H1 (cell line): Measurements from ENCODE around the gene AP1S3.

Source experiments
- BACH1 ChIP-seq: IDR thresholded peaks from 2 replicates; pipeline ENCODE4 v1.6.1; 2012; ENCODE audit warnings: low read length, improper control_type of control experiment
- EZH2 ChIP-seq: fragments of 200-600 bp; sonication (generic); IDR thresholded peaks from 2 replicates; pipeline ENCODE4 v1.7.1; 2012; ENCODE audit warnings: low read depth, mild to moderate bottlenecking, moderate library complexity, low read length, inconsistent platforms; ENCODE audit not compliant: severe bottlenecking
- GABPA ChIP-seq: IDR thresholded peaks from 2 replicates; pipeline ENCODE4 v1.6.1; 2011; ENCODE audit warnings: mild to moderate bottlenecking, low read length, moderate library complexity, borderline replicate concordance; ENCODE audit not compliant: insufficient read depth
- PHF8 ChIP-seq: fragments of 200-600 bp; sonication (generic); conservative IDR thresholded peaks from 2 replicates; pipeline ENCODE4 v1.7.1; 2012; ENCODE audit warnings: low read depth, mild to moderate bottlenecking, inconsistent platforms, low read length, moderate library complexity
- POLR2A ChIP-seq, 2 experiments: IDR thresholded peaks; 1 replicate in 1 of 2; 2 replicates in 1 of 2; pipeline ENCODE4 v1.6.1; 2011; ENCODE audit warnings: low read depth in 2 of 2, low read length in 2 of 2, mild to moderate bottlenecking in 2 of 2; ENCODE audit errors: control extremely low read depth in 1 of 2
- POLR2AphosphoS5 ChIP-seq: IDR thresholded peaks from 2 replicates; pipeline ENCODE4 v1.6.1; 2011; ENCODE audit warnings: low read depth, low read length
- RAD21 ChIP-seq, 2 experiments: IDR thresholded peaks in 1 of 2; conservative IDR thresholded peaks in 1 of 2; 2 replicates each; pipeline ENCODE4 v1.6.1; 2011; ENCODE audit warnings: low read depth in 2 of 2, low read length in 2 of 2, improper control_type of control experiment in 1 of 2, inconsistent platforms in 1 of 2, mild to moderate bottlenecking in 1 of 2, moderate library complexity in 1 of 2
- TAF1 ChIP-seq: IDR thresholded peaks from 2 replicates; pipeline ENCODE4 v1.6.1; 2011; ENCODE audit warnings: mild to moderate bottlenecking, low read depth, low read length
- TBP ChIP-seq: IDR thresholded peaks from 2 replicates; pipeline ENCODE4 v1.6.1; 2011; ENCODE audit warnings: low read depth, low read length, improper control_type of control experiment
- YY1 ChIP-seq: IDR thresholded peaks from 2 replicates; pipeline ENCODE4 v1.6.1; 2011; ENCODE audit warnings: low read depth, mild to moderate bottlenecking, low read length
- ZNF274 ChIP-seq: IDR thresholded peaks from 2 replicates; pipeline ENCODE4 v1.7.0; 2012; ENCODE audit warnings: low read length, borderline replicate concordance; ENCODE audit errors: extremely low read depth
- TF ChIP-seq, protein P1 (sequence below), 3 experiments: IDR thresholded peaks; 1 replicate in 2 of 3; 2 replicates in 1 of 3; pipeline versions ENCODE4 v1.5.1 to v1.6.1; 2011; ENCODE audit warnings: low read length in 3 of 3, mild to moderate bottlenecking in 3 of 3, inconsistent platforms in 2 of 3, low read depth in 1 of 3, moderate library complexity in 1 of 3; ENCODE audit not compliant: insufficient read depth in 1 of 3; ENCODE audit errors: control extremely low read depth in 1 of 3
- TF ChIP-seq, protein P2 (sequence below): IDR thresholded peaks from 2 replicates; pipeline ENCODE4 v1.6.1; 2012; ENCODE audit warnings: low read length, inconsistent platforms
- TF ChIP-seq, protein P3 (sequence below): IDR thresholded peaks from 2 replicates; pipeline ENCODE4 v1.6.1; 2012; ENCODE audit warnings: inconsistent platforms

DNA sequence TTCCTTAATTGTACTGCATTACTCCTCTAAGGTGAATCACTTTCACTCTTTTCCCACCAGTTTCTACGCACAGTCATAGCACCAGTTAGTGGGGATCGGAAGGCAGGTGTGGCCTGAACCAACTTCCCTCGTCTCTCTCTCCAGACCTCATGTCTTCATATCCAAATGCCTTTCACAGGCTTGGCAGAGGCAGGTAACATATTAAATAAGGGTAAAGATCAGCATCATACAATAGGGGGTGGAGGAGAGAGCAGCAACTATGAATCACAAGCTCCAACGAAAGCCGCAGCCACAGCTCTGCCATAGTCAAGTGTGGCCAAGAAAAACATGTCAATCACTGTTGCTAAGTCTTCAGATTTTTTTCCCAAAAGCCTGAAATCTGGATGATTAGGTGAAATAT is 40.3 kb downstream of the AP1S3 start:
- TF ChIP-seq, protein P1, sequence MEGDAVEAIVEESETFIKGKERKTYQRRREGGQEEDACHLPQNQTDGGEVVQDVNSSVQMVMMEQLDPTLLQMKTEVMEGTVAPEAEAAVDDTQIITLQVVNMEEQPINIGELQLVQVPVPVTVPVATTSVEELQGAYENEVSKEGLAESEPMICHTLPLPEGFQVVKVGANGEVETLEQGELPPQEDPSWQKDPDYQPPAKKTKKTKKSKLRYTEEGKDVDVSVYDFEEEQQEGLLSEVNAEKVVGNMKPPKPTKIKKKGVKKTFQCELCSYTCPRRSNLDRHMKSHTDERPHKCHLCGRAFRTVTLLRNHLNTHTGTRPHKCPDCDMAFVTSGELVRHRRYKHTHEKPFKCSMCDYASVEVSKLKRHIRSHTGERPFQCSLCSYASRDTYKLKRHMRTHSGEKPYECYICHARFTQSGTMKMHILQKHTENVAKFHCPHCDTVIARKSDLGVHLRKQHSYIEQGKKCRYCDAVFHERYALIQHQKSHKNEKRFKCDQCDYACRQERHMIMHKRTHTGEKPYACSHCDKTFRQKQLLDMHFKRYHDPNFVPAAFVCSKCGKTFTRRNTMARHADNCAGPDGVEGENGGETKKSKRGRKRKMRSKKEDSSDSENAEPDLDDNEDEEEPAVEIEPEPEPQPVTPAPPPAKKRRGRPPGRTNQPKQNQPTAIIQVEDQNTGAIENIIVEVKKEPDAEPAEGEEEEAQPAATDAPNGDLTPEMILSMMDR (IDR thresholded peaks at IDR 0.05; ENCODE audit: control extremely low read depth in 1 of 3, insufficient read depth in 1 of 3, low read depth in 1 of 3, low read length in 3 of 3): no peak
- TF ChIP-seq PHF8: no peak
- TF ChIP-seq YY1: no peak
- no peak for TF ChIP-seq POLR2A (IDR thresholded peaks at IDR 0.05; ENCODE audit: control extremely low read depth in 1 of 2, low read depth in 2 of 2, low read length in 2 of 2)
- TF ChIP-seq RAD21 (IDR thresholded peaks at IDR 0.05 in 1 of 2, conservative IDR thresholded peaks at IDR 0.05 in 1 of 2; ENCODE audit: low read depth in 2 of 2, low read length in 2 of 2): no peak
- TF ChIP-seq EZH2: no peak
- TF ChIP-seq TBP: no peak
- no peak for TF ChIP-seq POLR2AphosphoS5
- TF ChIP-seq TAF1: no peak
- TF ChIP-seq ZNF274: no peak
- no peak for TF ChIP-seq BACH1
- TF ChIP-seq, protein P2, sequence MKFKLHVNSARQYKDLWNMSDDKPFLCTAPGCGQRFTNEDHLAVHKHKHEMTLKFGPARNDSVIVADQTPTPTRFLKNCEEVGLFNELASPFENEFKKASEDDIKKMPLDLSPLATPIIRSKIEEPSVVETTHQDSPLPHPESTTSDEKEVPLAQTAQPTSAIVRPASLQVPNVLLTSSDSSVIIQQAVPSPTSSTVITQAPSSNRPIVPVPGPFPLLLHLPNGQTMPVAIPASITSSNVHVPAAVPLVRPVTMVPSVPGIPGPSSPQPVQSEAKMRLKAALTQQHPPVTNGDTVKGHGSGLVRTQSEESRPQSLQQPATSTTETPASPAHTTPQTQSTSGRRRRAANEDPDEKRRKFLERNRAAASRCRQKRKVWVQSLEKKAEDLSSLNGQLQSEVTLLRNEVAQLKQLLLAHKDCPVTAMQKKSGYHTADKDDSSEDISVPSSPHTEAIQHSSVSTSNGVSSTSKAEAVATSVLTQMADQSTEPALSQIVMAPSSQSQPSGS: no peak
- no peak for TF ChIP-seq GABPA
- TF ChIP-seq, protein P3, sequence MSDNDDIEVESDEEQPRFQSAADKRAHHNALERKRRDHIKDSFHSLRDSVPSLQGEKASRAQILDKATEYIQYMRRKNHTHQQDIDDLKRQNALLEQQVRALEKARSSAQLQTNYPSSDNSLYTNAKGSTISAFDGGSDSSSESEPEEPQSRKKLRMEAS: no peak
